HepG2 (cell line): ENCODE results near the gene EXO1. TPM values are rescaled to one million over a fixed set of nuclear protein-coding genes. Genes with fewer than 3 reads are reported as not detected.
A peak's percentile ranks its signal among the peaks of the same experiment; 100 is the strongest.

Source experiments
- BCL6 ChIP-seq: IDR thresholded peaks from 2 replicates; pipeline ENCODE4 v1.6.1; 2016; ENCODE audit warnings: missing genetic modification reagents, missing compliant biosample characterization
- DPF2 ChIP-seq: sonication (generic); formaldehyde crosslinking; IDR thresholded peaks from 2 replicates; pipeline ENCODE4 v1.4.0; 2020; ENCODE audit warnings: mild to moderate bottlenecking, low read depth, missing genetic modification reagents, borderline replicate concordance
- FOXA1 ChIP-seq, 2 experiments: fragments of 450-650 bp in 1 of 2; sonication (generic) in 1 of 2; formaldehyde crosslinking in 1 of 2; IDR thresholded peaks; 2 replicates each; pipeline versions ENCODE4 v1.4.0 to v1.6.1; 2016 to 2020; ENCODE audit warnings: missing genetic modification reagents in 1 of 2
- FOXA3 ChIP-seq: IDR thresholded peaks from 2 replicates; pipeline ENCODE4 v1.6.1; 2016; ENCODE audit warnings: missing genetic modification reagents, missing compliant biosample characterization
- FOXJ3 ChIP-seq: sonication (generic); formaldehyde crosslinking; IDR thresholded peaks from 2 replicates; pipeline ENCODE4 v1.4.0; 2020; ENCODE audit warnings: missing genetic modification reagents, mild to moderate bottlenecking, borderline replicate concordance
- GABPA ChIP-seq, 2 experiments: IDR thresholded peaks; 2 replicates each; pipeline ENCODE4 v1.6.1; 2011 to 2016; ENCODE audit warnings: low read depth in 2 of 2, low read length in 1 of 2, missing biosample characterization in 1 of 2, missing genetic modification characterization in 1 of 2
- HNF4A ChIP-seq: sonication (generic); formaldehyde crosslinking; IDR thresholded peaks from 2 replicates; pipeline ENCODE4 v1.4.0; 2020; ENCODE audit warnings: missing genetic modification reagents
- HNF4G ChIP-seq, 2 experiments: sonication (generic) in 1 of 2; formaldehyde crosslinking in 1 of 2; IDR thresholded peaks; 2 replicates each; pipeline versions ENCODE4 v1.4.0 to v1.6.1; 2011 to 2020; ENCODE audit warnings: borderline replicate concordance in 2 of 2, low read depth in 2 of 2, mild to moderate bottlenecking in 2 of 2, low read length in 1 of 2, missing genetic modification reagents in 1 of 2, moderate library complexity in 1 of 2
- IKZF1 ChIP-seq: fragments of 450-650 bp; IDR thresholded peaks from 2 replicates; pipeline ENCODE4 v1.7.1; 2016
- MEF2D ChIP-seq: sonication (generic); formaldehyde crosslinking; IDR thresholded peaks from 2 replicates; pipeline ENCODE4 v1.5.1; 2020; ENCODE audit warnings: mild to moderate bottlenecking, missing genetic modification reagents
- RBAK ChIP-seq: sonication (generic); formaldehyde crosslinking; IDR thresholded peaks from 2 replicates; pipeline ENCODE4 v1.5.1; 2020; ENCODE audit warnings: mild to moderate bottlenecking, missing genetic modification reagents
- RFX1 ChIP-seq: fragments of 450-650 bp; IDR thresholded peaks from 2 replicates; pipeline ENCODE4 v1.6.1; 2017
- RFX3 ChIP-seq: IDR thresholded peaks from 2 replicates; pipeline ENCODE4 v1.6.1; 2016; ENCODE audit warnings: missing biosample characterization, missing genetic modification reagents
- RFX5 ChIP-seq: IDR thresholded peaks from 2 replicates; pipeline ENCODE4 v1.6.1; 2011; ENCODE audit warnings: low read depth, low read length, improper control_type of control experiment
- RORA ChIP-seq: sonication (generic); formaldehyde crosslinking; IDR thresholded peaks from 2 replicates; pipeline ENCODE4 v1.5.0; 2020; ENCODE audit warnings: mild to moderate bottlenecking, missing genetic modification reagents, moderate library complexity
- RXRA ChIP-seq: sonication (generic); formaldehyde crosslinking; IDR thresholded peaks from 2 replicates; pipeline ENCODE4 v1.5.1; 2020; ENCODE audit warnings: missing genetic modification reagents
- TGIF2 ChIP-seq: IDR thresholded peaks from 2 replicates; pipeline ENCODE4 v1.6.1; 2016; ENCODE audit warnings: control low read depth, missing compliant biosample characterization
- ZFP90 ChIP-seq: sonication (generic); formaldehyde crosslinking; IDR thresholded peaks from 2 replicates; pipeline ENCODE4 v1.8.0; 2022; ENCODE audit warnings: missing genetic modification reagents, mild to moderate bottlenecking, inconsistent platforms, borderline replicate concordance
- ZNF101 ChIP-seq: sonication (generic); formaldehyde crosslinking; IDR thresholded peaks from 2 replicates; pipeline ENCODE4 v1.4.0; 2020; ENCODE audit warnings: mild to moderate bottlenecking, low read depth, missing genetic modification reagents, borderline replicate concordance
- polyA plus RNA-seq, 8 experiments: library from polyadenylated mRNA; depleted of rRNA in 3 of 8; stranded (reverse) in 7 of 8; unstranded in 1 of 8; fragments of >200 nt; fragmentation: Illumina TruSeq in 4 of 8; extraction: Trizol in 4 of 8; gene quantifications; 2 replicates each; pipeline versions ENCODE4 v1.2.1 to v1.2.3, GENCODE V29; 2011 to 2016; ENCODE audit warnings: low read depth in 4 of 8, missing spikeins in 1 of 8, mixed read lengths in 1 of 8; ENCODE audit not compliant: insufficient read depth in 1 of 8
- total RNA-seq, 5 experiments: library from RNA; depleted of rRNA; stranded (reverse); fragments of >200 nt; fragmentation: Illumina TruSeq; extraction: Trizol; gene quantifications; 2 replicates each; pipeline ENCODE4 v1.2.3, GENCODE V29; 2016; ENCODE audit warnings: low read depth in 1 of 5
- TF ChIP-seq, protein P1 (sequence below): sonication (generic); formaldehyde crosslinking; IDR thresholded peaks from 2 replicates; pipeline ENCODE4 v1.8.0; 2022; ENCODE audit warnings: low read depth, missing genetic modification reagents
- TF ChIP-seq, protein P2 (sequence below): sonication (generic); formaldehyde crosslinking; IDR thresholded peaks from 2 replicates; pipeline ENCODE4 v1.9.0; 2022; ENCODE audit warnings: missing genetic modification reagents, mild to moderate bottlenecking, borderline replicate concordance
- TF ChIP-seq, protein P3 (sequence below): IDR thresholded peaks from 2 replicates; pipeline ENCODE4 v1.4.0; 2020; ENCODE audit warnings: mild to moderate bottlenecking, missing genetic modification reagents

Gene EXO1
- total and polyA plus RNA-seq, 2 of the 13 experiments (the other 11 are each of a cell fraction or from before 2014, with no cell fraction given): 3.2 to 26.1 TPM

DNA sequence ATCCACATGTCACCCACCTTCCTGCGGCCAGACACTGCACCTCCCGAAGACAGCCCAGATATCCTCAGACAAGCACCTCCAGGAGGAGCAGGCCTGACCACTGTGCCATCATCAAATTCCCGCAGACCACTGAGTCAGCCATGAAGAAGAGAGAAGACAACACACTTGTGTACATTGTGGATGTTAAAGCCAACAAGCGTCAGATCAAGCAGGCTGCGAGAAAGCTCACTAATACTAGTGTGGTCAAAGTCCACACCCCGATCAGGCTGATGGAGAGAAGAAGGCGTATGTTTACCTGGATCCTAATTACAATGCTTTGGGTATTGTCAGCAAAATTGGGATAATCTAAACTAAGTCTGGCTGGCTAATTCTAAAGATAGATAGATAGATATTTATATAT lies 68.2 kb downstream of the EXO1 start (continued):
- TF ChIP-seq IKZF1 (no peak), HNF4A (peak; percentile 66), FOXA1 (IDR thresholded peaks at IDR 0.05) (no peak), FOXA1 (CRISPR knock-in tag; IDR thresholded peaks at IDR 0.05) (peak; percentile 41; the same call in 1 of the 2 replicates), RFX3 (CRISPR knock-in tag) (no peak), RFX1 (no peak), RBAK (no peak), RFX5 (no peak), HNF4G (IDR thresholded peaks at IDR 0.05; ENCODE audit: borderline replicate concordance, low read depth, low read length) (0 out of 2 replicates have a peak, but pooled peaks have one; percentile 13), HNF4G (CRISPR knock-in tag; IDR thresholded peaks at IDR 0.05; ENCODE audit: borderline replicate concordance, low read depth) (no peak), ZNF101 (CRISPR knock-in tag) (no peak), FOXA3 (CRISPR knock-in tag) (peak; percentile 57), MEF2D (CRISPR knock-in tag) (no peak), GABPA (IDR thresholded peaks at IDR 0.05; ENCODE audit: low read depth, low read length) (no peak), GABPA (CRISPR knock-in tag; IDR thresholded peaks at IDR 0.05; ENCODE audit: low read depth) (no peak), RXRA (no peak), BCL6 (CRISPR knock-in tag) (no peak), RORA (CRISPR knock-in tag) (no peak), TGIF2 (CRISPR knock-in tag) (no peak), ZFP90 (CRISPR knock-in tag) (no peak), DPF2 (no peak), FOXJ3 (CRISPR knock-in tag) (no peak)
- TF ChIP-seq, protein P1, sequence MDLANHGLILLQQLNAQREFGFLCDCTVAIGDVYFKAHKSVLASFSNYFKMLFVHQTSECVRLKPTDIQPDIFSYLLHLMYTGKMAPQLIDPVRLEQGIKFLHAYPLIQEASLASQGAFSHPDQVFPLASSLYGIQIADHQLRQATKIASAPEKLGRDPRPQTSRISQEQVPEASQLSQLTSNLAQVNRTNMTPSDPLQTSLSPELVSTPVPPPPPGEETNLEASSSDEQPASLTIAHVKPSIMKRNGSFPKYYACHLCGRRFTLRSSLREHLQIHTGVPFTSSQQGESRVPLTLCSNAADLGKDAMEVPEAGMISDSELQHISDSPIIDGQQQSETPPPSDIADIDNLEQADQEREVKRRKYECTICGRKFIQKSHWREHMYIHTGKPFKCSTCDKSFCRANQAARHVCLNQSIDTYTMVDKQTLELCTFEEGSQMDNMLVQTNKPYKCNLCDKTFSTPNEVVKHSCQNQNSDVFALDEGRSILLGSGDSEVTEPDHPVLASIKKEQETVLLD (CRISPR knock-in tag): no peak
- TF ChIP-seq, protein P2, sequence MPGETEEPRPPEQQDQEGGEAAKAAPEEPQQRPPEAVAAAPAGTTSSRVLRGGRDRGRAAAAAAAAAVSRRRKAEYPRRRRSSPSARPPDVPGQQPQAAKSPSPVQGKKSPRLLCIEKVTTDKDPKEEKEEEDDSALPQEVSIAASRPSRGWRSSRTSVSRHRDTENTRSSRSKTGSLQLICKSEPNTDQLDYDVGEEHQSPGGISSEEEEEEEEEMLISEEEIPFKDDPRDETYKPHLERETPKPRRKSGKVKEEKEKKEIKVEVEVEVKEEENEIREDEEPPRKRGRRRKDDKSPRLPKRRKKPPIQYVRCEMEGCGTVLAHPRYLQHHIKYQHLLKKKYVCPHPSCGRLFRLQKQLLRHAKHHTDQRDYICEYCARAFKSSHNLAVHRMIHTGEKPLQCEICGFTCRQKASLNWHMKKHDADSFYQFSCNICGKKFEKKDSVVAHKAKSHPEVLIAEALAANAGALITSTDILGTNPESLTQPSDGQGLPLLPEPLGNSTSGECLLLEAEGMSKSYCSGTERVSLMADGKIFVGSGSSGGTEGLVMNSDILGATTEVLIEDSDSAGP: no peak
- TF ChIP-seq, protein P3, sequence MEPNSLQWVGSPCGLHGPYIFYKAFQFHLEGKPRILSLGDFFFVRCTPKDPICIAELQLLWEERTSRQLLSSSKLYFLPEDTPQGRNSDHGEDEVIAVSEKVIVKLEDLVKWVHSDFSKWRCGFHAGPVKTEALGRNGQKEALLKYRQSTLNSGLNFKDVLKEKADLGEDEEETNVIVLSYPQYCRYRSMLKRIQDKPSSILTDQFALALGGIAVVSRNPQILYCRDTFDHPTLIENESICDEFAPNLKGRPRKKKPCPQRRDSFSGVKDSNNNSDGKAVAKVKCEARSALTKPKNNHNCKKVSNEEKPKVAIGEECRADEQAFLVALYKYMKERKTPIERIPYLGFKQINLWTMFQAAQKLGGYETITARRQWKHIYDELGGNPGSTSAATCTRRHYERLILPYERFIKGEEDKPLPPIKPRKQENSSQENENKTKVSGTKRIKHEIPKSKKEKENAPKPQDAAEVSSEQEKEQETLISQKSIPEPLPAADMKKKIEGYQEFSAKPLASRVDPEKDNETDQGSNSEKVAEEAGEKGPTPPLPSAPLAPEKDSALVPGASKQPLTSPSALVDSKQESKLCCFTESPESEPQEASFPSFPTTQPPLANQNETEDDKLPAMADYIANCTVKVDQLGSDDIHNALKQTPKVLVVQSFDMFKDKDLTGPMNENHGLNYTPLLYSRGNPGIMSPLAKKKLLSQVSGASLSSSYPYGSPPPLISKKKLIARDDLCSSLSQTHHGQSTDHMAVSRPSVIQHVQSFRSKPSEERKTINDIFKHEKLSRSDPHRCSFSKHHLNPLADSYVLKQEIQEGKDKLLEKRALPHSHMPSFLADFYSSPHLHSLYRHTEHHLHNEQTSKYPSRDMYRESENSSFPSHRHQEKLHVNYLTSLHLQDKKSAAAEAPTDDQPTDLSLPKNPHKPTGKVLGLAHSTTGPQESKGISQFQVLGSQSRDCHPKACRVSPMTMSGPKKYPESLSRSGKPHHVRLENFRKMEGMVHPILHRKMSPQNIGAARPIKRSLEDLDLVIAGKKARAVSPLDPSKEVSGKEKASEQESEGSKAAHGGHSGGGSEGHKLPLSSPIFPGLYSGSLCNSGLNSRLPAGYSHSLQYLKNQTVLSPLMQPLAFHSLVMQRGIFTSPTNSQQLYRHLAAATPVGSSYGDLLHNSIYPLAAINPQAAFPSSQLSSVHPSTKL (CRISPR knock-in tag): peak; percentile 19; the same call in 1 of the 2 replicates
